GM12878 (cell line): ENCODE results near the gene BICDL2. TPM values are rescaled to one million over a fixed set of nuclear protein-coding genes. Genes with fewer than 3 reads are reported as not detected.
A peak's percentile ranks its signal among the peaks of the same experiment; 100 is the strongest.

Experiments
- BHLHE40 ChIP-seq, 2 experiments: fragments of 450-650 bp in 1 of 2; IDR thresholded peaks; 2 replicates each; pipeline ENCODE4 v1.6.1; 2011 to 2017; ENCODE audit warnings: low read depth in 2 of 2, borderline replicate concordance in 1 of 2, improper control_type of control experiment in 1 of 2, low read length in 1 of 2, mild to moderate bottlenecking in 1 of 2
- BRCA1 ChIP-seq: IDR thresholded peaks from 2 replicates; pipeline ENCODE4 v1.6.1; 2011; ENCODE audit warnings: low read depth, low read length, improper control_type of control experiment
- CREM ChIP-seq: IDR thresholded peaks from 2 replicates; pipeline ENCODE4 v1.6.1; 2014; ENCODE audit warnings: antibody characterized with exemption, low read depth
- EGR1 ChIP-seq, 2 experiments: IDR thresholded peaks; 1 replicate in 1 of 2; 2 replicates in 1 of 2; pipeline ENCODE4 v1.6.1; 2011 to 2012; ENCODE audit warnings: low read depth in 2 of 2, low read length in 2 of 2, borderline replicate concordance in 1 of 2, mild to moderate bottlenecking in 1 of 2, moderate library complexity in 1 of 2
- HDAC2 ChIP-seq: fragments of 200-600 bp; sonication (generic); IDR thresholded peaks from 2 replicates; pipeline ENCODE4 v1.6.1; 2017
- NBN ChIP-seq: fragments of 450-650 bp; IDR thresholded peaks from 2 replicates; pipeline ENCODE4 v1.6.1; 2016
- NR2C1 ChIP-seq: fragments of 450-650 bp; IDR thresholded peaks from 2 replicates; pipeline ENCODE4 v1.6.1; 2017; ENCODE audit warnings: antibody characterized with exemption, mild to moderate bottlenecking, moderate library complexity
- RAD21 ChIP-seq: IDR thresholded peaks from 2 replicates; pipeline ENCODE4 v1.6.1; 2011; ENCODE audit warnings: mild to moderate bottlenecking, low read depth, low read length, moderate library complexity; ENCODE audit not compliant: insufficient read depth
- RB1 ChIP-seq: fragments of 450-650 bp; formaldehyde crosslinking; IDR thresholded peaks from 2 replicates; pipeline ENCODE4 v1.6.1; 2017; ENCODE audit warnings: mild to moderate bottlenecking, borderline replicate concordance
- SMARCA5 ChIP-seq: fragments of 450-650 bp; IDR thresholded peaks from 2 replicates; pipeline ENCODE4 v1.6.1; 2017; ENCODE audit warnings: mild to moderate bottlenecking
- YY1 ChIP-seq: IDR thresholded peaks from 2 replicates; pipeline ENCODE4 v1.6.1; 2011; ENCODE audit warnings: low read depth, mild to moderate bottlenecking, low read length
- ZNF592 ChIP-seq: fragments of 450-650 bp; IDR thresholded peaks from 2 replicates; pipeline ENCODE4 v1.6.1; 2017; ENCODE audit warnings: mild to moderate bottlenecking, moderate library complexity
- polyA plus RNA-seq, 11 experiments: library from polyadenylated mRNA; depleted of rRNA in 4 of 11; unstranded in 6 of 11; stranded (reverse) in 5 of 11; fragments of >200 nt; fragmentation: Nextera tagmentation in 4 of 11; fragmentation: Illumina TruSeq in 1 of 11; extraction: Ambion mirVana in 4 of 11; extraction: Trizol in 1 of 11; gene quantifications; 1 replicate in 1 of 11; 2 replicates in 10 of 11; pipeline versions ENCODE4 v1.2.1 to v1.2.3, GENCODE V29; 2011 to 2016; ENCODE audit warnings: inconsistent platforms in 2 of 11, missing spikeins in 2 of 11, low read depth in 1 of 11
- total RNA-seq, 4 experiments: library from RNA; depleted of rRNA in 3 of 4; stranded (reverse); fragments of >200 nt in 3 of 4; fragmentation: Illumina TruSeq in 1 of 4; extraction: Trizol in 1 of 4; gene quantifications; 2 replicates each; pipeline versions ENCODE4 v1.2.1 to v1.2.3, GENCODE V29; 2013 to 2021
- TF ChIP-seq, protein P1 (sequence below): fragments of 450-650 bp; IDR thresholded peaks from 2 replicates; pipeline ENCODE4 v1.6.1; 2017; ENCODE audit warnings: mild to moderate bottlenecking, moderate library complexity
- TF ChIP-seq, protein P2 (sequence below): fragments of 450-650 bp; IDR thresholded peaks from 2 replicates; pipeline ENCODE4 v1.6.1; 2018; ENCODE audit warnings: mild to moderate bottlenecking, low read depth, moderate library complexity; ENCODE audit not compliant: partially characterized antibody

Gene BICDL2
- total and polyA plus RNA-seq, 10 of the 15 experiments (the other 5 are each of a cell fraction or from before 2014, with no cell fraction given), result not detected

GRCh38 chr16:3059041-3059722 lies 22.4 kb upstream of the BICDL2 start (continued):
- TF ChIP-seq NBN (0 out of 2 replicates have a peak, but pooled peaks have one; percentile 23), RB1 (peak; percentile 72; the same call in 1 of the 2 replicates), SMARCA5 (peak; percentile 96), ZNF592 (peak; percentile 87), BRCA1 (no peak), HDAC2 (no peak), YY1 (peak; percentile 72), EGR1 (IDR thresholded peaks at IDR 0.05; ENCODE audit: borderline replicate concordance in 1 of 2, low read depth in 2 of 2, low read length in 2 of 2) (peak in 1 of 2 experiments; percentile 63; a peak in 2 of 3 replicates), RAD21 (peak; percentile 93), CREM (0 out of 2 replicates have a peak, but pooled peaks have one; percentile 15), BHLHE40 (IDR thresholded peaks at IDR 0.05; ENCODE audit: borderline replicate concordance in 1 of 2, low read depth in 2 of 2, low read length in 1 of 2) (peak in 1 of 2 experiments; percentile 75; a peak in 2 of 4 replicates), NR2C1 (peak; percentile 18; the same call in 1 of the 2 replicates)
- TF ChIP-seq, protein P1, sequence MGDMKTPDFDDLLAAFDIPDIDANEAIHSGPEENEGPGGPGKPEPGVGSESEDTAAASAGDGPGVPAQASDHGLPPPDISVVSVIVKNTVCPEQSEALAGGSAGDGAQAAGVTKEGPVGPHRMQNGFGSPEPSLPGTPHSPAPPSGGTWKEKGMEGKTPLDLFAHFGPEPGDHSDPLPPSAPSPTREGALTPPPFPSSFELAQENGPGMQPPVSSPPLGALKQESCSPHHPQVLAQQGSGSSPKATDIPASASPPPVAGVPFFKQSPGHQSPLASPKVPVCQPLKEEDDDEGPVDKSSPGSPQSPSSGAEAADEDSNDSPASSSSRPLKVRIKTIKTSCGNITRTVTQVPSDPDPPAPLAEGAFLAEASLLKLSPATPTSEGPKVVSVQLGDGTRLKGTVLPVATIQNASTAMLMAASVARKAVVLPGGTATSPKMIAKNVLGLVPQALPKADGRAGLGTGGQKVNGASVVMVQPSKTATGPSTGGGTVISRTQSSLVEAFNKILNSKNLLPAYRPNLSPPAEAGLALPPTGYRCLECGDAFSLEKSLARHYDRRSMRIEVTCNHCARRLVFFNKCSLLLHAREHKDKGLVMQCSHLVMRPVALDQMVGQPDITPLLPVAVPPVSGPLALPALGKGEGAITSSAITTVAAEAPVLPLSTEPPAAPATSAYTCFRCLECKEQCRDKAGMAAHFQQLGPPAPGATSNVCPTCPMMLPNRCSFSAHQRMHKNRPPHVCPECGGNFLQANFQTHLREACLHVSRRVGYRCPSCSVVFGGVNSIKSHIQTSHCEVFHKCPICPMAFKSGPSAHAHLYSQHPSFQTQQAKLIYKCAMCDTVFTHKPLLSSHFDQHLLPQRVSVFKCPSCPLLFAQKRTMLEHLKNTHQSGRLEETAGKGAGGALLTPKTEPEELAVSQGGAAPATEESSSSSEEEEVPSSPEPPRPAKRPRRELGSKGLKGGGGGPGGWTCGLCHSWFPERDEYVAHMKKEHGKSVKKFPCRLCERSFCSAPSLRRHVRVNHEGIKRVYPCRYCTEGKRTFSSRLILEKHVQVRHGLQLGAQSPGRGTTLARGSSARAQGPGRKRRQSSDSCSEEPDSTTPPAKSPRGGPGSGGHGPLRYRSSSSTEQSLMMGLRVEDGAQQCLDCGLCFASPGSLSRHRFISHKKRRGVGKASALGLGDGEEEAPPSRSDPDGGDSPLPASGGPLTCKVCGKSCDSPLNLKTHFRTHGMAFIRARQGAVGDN, result peak; percentile 60; the same call in 1 of the 2 replicates
- TF ChIP-seq, protein P2, sequence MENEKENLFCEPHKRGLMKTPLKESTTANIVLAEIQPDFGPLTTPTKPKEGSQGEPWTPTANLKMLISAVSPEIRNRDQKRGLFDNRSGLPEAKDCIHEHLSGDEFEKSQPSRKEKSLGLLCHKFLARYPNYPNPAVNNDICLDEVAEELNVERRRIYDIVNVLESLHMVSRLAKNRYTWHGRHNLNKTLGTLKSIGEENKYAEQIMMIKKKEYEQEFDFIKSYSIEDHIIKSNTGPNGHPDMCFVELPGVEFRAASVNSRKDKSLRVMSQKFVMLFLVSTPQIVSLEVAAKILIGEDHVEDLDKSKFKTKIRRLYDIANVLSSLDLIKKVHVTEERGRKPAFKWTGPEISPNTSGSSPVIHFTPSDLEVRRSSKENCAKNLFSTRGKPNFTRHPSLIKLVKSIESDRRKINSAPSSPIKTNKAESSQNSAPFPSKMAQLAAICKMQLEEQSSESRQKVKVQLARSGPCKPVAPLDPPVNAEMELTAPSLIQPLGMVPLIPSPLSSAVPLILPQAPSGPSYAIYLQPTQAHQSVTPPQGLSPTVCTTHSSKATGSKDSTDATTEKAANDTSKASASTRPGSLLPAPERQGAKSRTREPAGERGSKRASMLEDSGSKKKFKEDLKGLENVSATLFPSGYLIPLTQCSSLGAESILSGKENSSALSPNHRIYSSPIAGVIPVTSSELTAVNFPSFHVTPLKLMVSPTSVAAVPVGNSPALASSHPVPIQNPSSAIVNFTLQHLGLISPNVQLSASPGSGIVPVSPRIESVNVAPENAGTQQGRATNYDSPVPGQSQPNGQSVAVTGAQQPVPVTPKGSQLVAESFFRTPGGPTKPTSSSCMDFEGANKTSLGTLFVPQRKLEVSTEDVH, result no peak
- TF ChIP-seq, all 136 proteins: peak for 27
